Heart right ventricle (tissue), 16 donors: ENCODE data around the gene INSYN2B. TPM values are rescaled to one million over a fixed set of nuclear protein-coding genes. Genes with fewer than 3 reads are reported as not detected.

Experiments
- ATAC-seq, 8 donors: fragments of 200-7000 bp; cut with Tn5 transposase; one replicate each; pipeline ENCODE4 v1.9.1; 2020; ENCODE audit warnings: mild to moderate bottlenecking in 8 of 8, moderate library complexity in 8 of 8, moderate number of reproducible peaks in 1 of 8
- DNase-seq, 2 donors: peaks; one replicate each; pipeline ENCODE4 v3.0.0-alpha.2; 2020
- H3K27ac ChIP-seq, 10 donors: fragments of 200-600 bp; sonication (generic) in 2 of 10; one replicate each; pipeline versions ENCODE4 v1.5.0 to v1.8.0; 2020 to 2022; ENCODE audit warnings: mild to moderate bottlenecking in 3 of 10
- H3K27me3 ChIP-seq, 7 donors: fragments of 200-600 bp; one replicate each; pipeline ENCODE4 v1.8.0; 2021 to 2022; ENCODE audit warnings: mild to moderate bottlenecking in 2 of 7
- H3K36me3 ChIP-seq, 9 donors: fragments of 200-600 bp; sonication (generic) in 1 of 9; one replicate each; pipeline versions ENCODE4 v1.5.0 to v1.8.0; 2020 to 2022; ENCODE audit warnings: mild to moderate bottlenecking in 2 of 9
- H3K4me1 ChIP-seq, 9 donors: fragments of 200-600 bp; sonication (generic) in 1 of 9; one replicate each; pipeline versions ENCODE4 v1.5.0 to v1.8.0; 2020 to 2022; ENCODE audit warnings: mild to moderate bottlenecking in 4 of 9
- H3K4me3 ChIP-seq, 10 donors: fragments of 200-600 bp; sonication (generic) in 2 of 10; one replicate each; pipeline versions ENCODE4 v1.5.0 to v1.8.0; 2020 to 2022; ENCODE audit warnings: mild to moderate bottlenecking in 7 of 10, moderate library complexity in 2 of 10
- H3K9me3 ChIP-seq, 11 donors: fragments of 200-600 bp in 10 of 11; sonication (generic) in 2 of 11; one replicate each; pipeline versions ENCODE4 v1.5.0 to v1.8.0; 2013 to 2022; ENCODE audit warnings: mild to moderate bottlenecking in 2 of 11, control low read depth in 1 of 11, moderate library complexity in 1 of 11
- CTCF ChIP-seq, 9 donors: fragments of 200-600 bp; sonication (generic) in 2 of 9; IDR thresholded peaks; one replicate each; pipeline versions ENCODE4 v1.5.0 to v1.8.0; 2021 to 2022; ENCODE audit warnings: antibody characterized with exemption in 9 of 9, mild to moderate bottlenecking in 5 of 9, moderate library complexity in 1 of 9
- WGBS, 2 donors: extraction: QIAGEN DNeasy Blood & Tissue Kit; methylation state at CpG; one replicate each; pipeline ENCODE4 v1.1.7; 2013; ENCODE audit warnings: inconsistent platforms in 1 of 2; 5-methylcytosine and 5-hydroxymethylcytosine counted together
- intact Hi-C, 10 donors: fragments of 100-400 bp; cut with DNase I; formaldehyde crosslinking; loops; one replicate each; pipeline versions ENCODE4 v1.11.1 to v1.14.2; 2022
- polyA plus RNA-seq, 2 donors: library from polyadenylated mRNA; stranded (reverse); fragments of 200-250 nt; gene quantifications; one replicate each; pipeline ENCODE4 v1.2.3, GENCODE V29; 2013
- total RNA-seq, 10 donors: library from RNA; stranded (reverse); fragmentation: NEBNext Ultra II Directional in 3 of 10; extraction: Animal tissue kit (Norgen Biotek cat#: 25700) in 3 of 10; gene quantifications; one replicate each; pipeline versions ENCODE4 v1.2.1 to v1.2.4, GENCODE V29; 2021 to 2023
- donor health status: Arrhythmogenic right ventricular cardiomyopathy.
- donor health status: ischemic (EF 13 %, LVEDD 7.1; RV severe dilation, severe dysfunction).
- donor health status: healthy with polysubstance abuse.
- donor health status: DM: no; HTN: yes; CAD: no.
- donor health status: DM: no; HTN: no; CAD: no.
- donor health status: ischemic (EF 25% LVEDD 6.9; RV normal size, moderate dysfunction).
- donor health status: ischemic (EF 25% LVEDD 5.7; RV mildly dilated, moderate dysfunction).
- donor health status: healthy.
- donor health status: DM: yes; HTN: yes; CAD: no.
- donor health status: Ischemic cardiomyopathy.
- donor health status: ischemic (EF 35%, LVEDD 5.7; RV mildly dilated, moderate dysfunction).
- donor health status: nonischemic (EF 11% LVEDD 7.7; RV severe dilation, severe dysfunction).
- donor health status: DM: yes; HTN: yes; CAD: no.
- donor health status: PGD.
- donor health status: ischemic (EF 29% LVEDD 5.4; RV normal size, mild dysfunction).
- donor health status: nonischemic (EF 23%, LVEDD 6.1; RV moderate dilation, normal function).

Gene INSYN2B
- total and polyA plus RNA-seq, 12 donors: 0.09 to 0.87 (median 0.14) TPM; not detected in 7

DNA sequence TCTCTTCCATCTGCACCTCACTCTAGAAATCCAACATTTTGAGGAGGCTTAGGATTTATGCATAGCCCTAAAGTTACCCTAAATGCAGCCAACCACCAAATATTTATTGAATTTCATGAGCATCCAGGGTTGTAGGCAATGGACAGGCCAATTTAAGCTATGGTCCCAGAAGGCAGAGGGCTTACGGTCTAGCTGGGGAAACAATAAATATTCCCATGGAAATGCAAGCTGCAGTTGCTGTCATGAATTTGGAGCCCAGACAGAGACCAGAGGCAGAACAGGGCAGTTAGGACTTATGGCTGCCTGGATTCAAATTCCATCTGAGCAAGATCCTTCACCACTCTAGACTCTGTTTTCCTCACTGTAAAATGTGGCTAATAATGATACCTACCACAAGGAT is 9.1 kb upstream of the INSYN2B start:
- H3K27ac ChIP-seq: no peak overlapping the region
- peaks cover 0 to 74% (median 0%) of the 10 kb centered on the region in 9 donors for H3K36me3 ChIP-seq
- intact Hi-C loops: no loop called here
- WGBS, 2 donors: 74 to 86% methylated on average over 1 of the region's 1 CpG
- ATAC-seq (no peak), DNase-seq (no peak)
- no peaks in the 10 kb centered on the region for H3K9me3 ChIP-seq
- TF ChIP-seq CTCF (IDR thresholded peaks at IDR 0.05): no peak
- no peak overlapping the region for H3K4me3 ChIP-seq
- no peaks in the 10 kb centered on the region for H3K4me1 ChIP-seq
- H3K27me3 ChIP-seq: peaks cover 0 to 36% (median 5%) of the 10 kb centered on the region in 7 donors

DNA sequence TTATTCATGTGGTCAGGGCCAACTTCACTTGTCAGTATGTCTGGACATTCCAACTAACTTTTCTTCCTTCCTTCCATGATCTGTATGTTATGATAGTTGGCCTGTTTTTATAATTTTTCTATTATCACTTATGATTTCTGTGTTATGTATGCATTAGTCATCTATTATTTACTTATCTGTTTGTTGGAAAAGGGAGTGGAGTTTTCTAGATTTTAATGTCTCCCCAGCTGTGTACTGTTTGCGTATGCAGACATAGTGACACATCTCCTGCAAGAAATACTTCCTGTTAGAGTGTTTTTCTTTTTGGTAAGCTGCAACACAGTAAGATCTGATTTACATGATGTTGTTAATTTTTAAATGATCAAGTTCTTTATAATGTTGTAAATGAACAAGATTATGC is 8.7 kb upstream of the INSYN2B start:
- Histone ChIP-seq H3K9me3 (no peaks in the 10 kb centered on the region), H3K36me3 (peaks cover 0 to 74% (median 0%) of the 10 kb centered on the region in 9 donors), H3K27me3 (peaks cover 0 to 34% (median 9%) of the 10 kb centered on the region in 7 donors), H3K27ac (no peak overlapping the region), H3K4me1 (no peaks in the 10 kb centered on the region), H3K4me3 (no peak overlapping the region)
- ATAC-seq (no peak), DNase-seq (no peak)
- no peak for TF ChIP-seq CTCF (IDR thresholded peaks at IDR 0.05)
- 82 to 85% methylated on average over 1 of the region's 1 CpG for WGBS, 2 donors
- intact Hi-C loops: no loop called here

- H3K27me3 ChIP-seq: peaks cover 0 to 38% (median 15%) of the 10 kb centered on the region in 7 donors
- peaks cover 0 to 80% (median 0%) of the 10 kb centered on the region in 9 donors for H3K36me3 ChIP-seq
- WGBS, 2 donors: 79 to 81% methylated on average over 4 of the region's 4 CpGs
- no peak for DNase-seq
- no peak for ATAC-seq
- TF ChIP-seq CTCF (IDR thresholded peaks at IDR 0.05): no peak
- no peaks in the 10 kb centered on the region for H3K9me3 ChIP-seq
- H3K27ac ChIP-seq: no peak overlapping the region
- H3K4me3 ChIP-seq: no peak overlapping the region
- intact Hi-C loops: no loop called here
- no peaks in the 10 kb centered on the region for H3K4me1 ChIP-seq
Measured at GRCh38 chr5:169988206-169988605, 7.9 kb upstream of the INSYN2B start.

- H3K9me3 ChIP-seq: no peaks in the 10 kb centered on the region
- intact Hi-C loops: loop anchor here in 7 of 10 donors (1.0 to 5.0 kb wide), 4 partner anchors 273 to 278 kb away; no protein-coding TSS in a partner anchor
- peaks cover 0 to 9% (median 0%) of the 10 kb centered on the region in 9 donors for H3K4me1 ChIP-seq
- peak overlapping the region in 7 of 10 donors; percentile 12 to 38 (median 25) for H3K4me3 ChIP-seq
- ATAC-seq (no peak), DNase-seq (no peak)
- peaks cover 0 to 23% (median 0%) of the 10 kb centered on the region in 9 donors for H3K36me3 ChIP-seq
- peak overlapping the region in 1 of 10 donors; percentile 41 for H3K27ac ChIP-seq
- TF ChIP-seq CTCF (IDR thresholded peaks at IDR 0.05): no peak
- 21 to 25% methylated on average over 3 of the region's 3 CpGs for WGBS, 2 donors
- peaks cover 0 to 57% (median 22%) of the 10 kb centered on the region in 7 donors for H3K27me3 ChIP-seq
Measured at GRCh38 chr5:169979871-169980270, 424 bp downstream of the INSYN2B start.
